Effector memory CD8-positive, alpha-beta T cell (primary cell): Measurements from ENCODE around the gene C1orf159.
A peak's percentile ranks its signal among the peaks of the same experiment; 100 is the strongest.

Experiments used
- ATAC-seq: fragments of 150-1000 bp; cut with Tn5 transposase; replicated peaks from 2 replicates; pipeline ENCODE4 v1.10.0; 2021; ENCODE audit warnings: mild to moderate bottlenecking, moderate library complexity
- DNase-seq, 3 experiments: peaks; one replicate each; pipeline ENCODE4 v3.0.0; 2021
- H3K27ac Mint-ChIP-seq, 2 donors: one replicate each; pipeline ENCODE4 v1.8.0; 2022; ENCODE audit warnings: mild to moderate bottlenecking in 2 of 2, mixed read lengths in 2 of 2, moderate library complexity in 2 of 2
- H3K27me3 Mint-ChIP-seq, 2 donors: one replicate each; pipeline ENCODE4 v1.8.0; 2022; ENCODE audit warnings: mixed read lengths in 2 of 2
- H3K36me3 Mint-ChIP-seq: one replicate; pipeline ENCODE4 v1.8.0; 2022; ENCODE audit warnings: mild to moderate bottlenecking, moderate library complexity, mixed read lengths; ENCODE audit not compliant: insufficient read depth
- H3K4me1 Mint-ChIP-seq, 2 donors: one replicate each; pipeline ENCODE4 v1.8.0; 2022; ENCODE audit warnings: low read depth in 2 of 2, mixed read lengths in 2 of 2
- H3K4me3 Mint-ChIP-seq, 2 donors: one replicate each; pipeline ENCODE4 v1.8.0; 2022; ENCODE audit warnings: mild to moderate bottlenecking in 2 of 2, mixed read lengths in 2 of 2, moderate library complexity in 2 of 2
- H3K9me3 Mint-ChIP-seq, 2 donors: one replicate each; pipeline ENCODE4 v1.8.0; 2022; ENCODE audit warnings: mixed read lengths in 2 of 2

C1orf159 gene

DNA sequence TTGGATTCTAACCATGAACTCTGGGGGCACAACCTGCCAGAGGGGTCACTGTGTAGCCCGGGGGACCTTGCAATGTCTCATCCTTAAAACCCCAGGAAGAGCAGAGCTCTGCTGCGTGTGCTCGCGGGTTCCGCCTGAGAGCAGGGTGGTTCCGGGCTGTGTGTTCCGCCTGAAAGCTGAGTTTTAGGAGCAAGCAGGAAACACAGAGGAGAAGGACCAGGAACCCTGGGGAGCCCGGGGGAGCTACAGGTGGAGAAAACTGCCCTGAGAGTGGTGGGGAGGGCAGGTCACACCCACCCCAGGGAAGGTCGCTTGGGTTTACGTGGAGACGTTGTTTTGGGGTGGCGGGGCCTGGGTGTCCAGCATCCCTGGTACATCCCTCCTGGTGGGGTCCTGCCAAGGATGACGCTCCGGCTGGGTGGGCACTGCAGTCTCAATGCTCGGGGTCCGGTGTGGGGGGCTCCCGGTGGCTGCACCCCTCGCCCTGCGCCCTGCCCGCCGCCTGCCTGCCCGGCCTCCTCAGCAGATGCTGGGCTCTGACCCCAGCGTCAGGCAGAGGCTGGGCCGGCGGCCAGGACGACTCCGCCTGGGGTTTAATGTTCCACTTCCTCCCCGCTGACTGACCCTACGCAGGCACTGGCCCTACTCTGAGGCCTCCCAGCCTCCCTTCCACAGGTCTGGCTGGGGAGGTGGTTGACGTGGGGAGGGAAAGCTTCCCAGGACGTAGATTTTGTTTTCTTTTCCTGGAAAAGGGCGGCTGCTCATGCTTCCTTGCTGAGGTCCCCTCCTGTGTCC, 17.3 kb upstream of the C1orf159 start:
- DNase-seq (no peak), ATAC-seq (no peak)
- Mint-ChIP-seq H3K27me3 (no peaks in the 10 kb centered on the region), H3K4me3 (no peak overlapping the region), H3K9me3 (no peaks in the 10 kb centered on the region), H3K36me3 (no peaks in the 10 kb centered on the region), H3K4me1 (peaks cover 0 to 8% of the 10 kb centered on the region in 2 donors), H3K27ac (no peak overlapping the region)

DNA sequence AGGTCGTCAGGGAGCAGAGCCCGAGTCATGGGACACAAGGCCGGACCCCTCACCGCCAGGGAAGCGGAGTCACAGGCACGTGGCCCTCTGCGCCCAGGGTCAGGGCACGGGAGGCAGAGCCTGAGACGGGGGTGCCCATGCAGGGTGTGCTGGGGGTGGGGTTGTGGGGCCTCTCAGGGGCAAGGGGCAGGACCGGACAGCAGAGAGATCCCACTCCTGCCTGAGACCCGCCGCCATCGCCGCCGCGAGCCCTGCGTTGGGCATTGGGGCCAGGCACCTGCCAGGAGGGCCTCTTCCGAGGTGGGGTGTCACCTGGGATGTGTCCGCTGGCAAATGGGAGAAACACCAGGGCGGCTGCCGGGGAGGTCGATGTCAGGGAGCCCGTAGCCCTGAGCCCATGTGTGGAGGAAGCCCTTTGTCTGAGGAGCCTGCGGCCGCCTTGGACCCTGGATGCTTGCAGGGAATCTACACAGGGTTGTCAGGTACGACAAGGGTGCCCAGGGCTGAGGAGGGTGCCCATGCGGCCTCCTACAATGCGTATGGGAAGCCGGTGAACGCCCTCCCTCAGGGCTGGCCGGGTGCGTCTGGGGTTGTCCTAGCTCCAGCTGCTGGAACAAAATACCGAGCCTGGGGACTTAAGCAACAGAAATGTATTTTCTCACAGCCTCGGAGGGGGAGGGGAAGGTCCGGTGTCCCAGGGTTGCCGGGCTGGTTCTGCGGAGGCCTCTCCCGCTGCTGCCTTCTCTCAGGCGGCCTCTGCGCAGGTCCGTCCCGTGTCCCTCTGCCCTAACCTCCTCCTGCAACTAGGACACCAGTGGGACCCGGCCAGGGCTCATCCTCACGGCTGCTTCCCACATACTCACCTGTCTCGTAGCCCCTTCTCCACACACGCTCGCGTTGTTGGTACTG, 16.4 kb upstream of the C1orf159 start:
- Mint-ChIP-seq H3K4me3 (no peak overlapping the region), H3K27ac (no peak overlapping the region)
- DNase-seq, result no peak

GRCh38 chr1:1130206-1131120, 14.6 kb upstream of the C1orf159 start:
- ATAC-seq (no peak), DNase-seq (no peak)
- no peaks in the 10 kb centered on the region for H3K4me1 Mint-ChIP-seq
- H3K36me3 Mint-ChIP-seq, result no peaks in the 10 kb centered on the region
- H3K9me3 Mint-ChIP-seq, result no peaks in the 10 kb centered on the region
- H3K27me3 Mint-ChIP-seq, result no peaks in the 10 kb centered on the region
- no peak overlapping the region for H3K4me3 Mint-ChIP-seq
- no peak overlapping the region for H3K27ac Mint-ChIP-seq

More for the DNA sequence above, 16.4 kb upstream of the C1orf159 start:
- H3K27me3 Mint-ChIP-seq, result no peaks in the 10 kb centered on the region
- H3K36me3 Mint-ChIP-seq, result no peaks in the 10 kb centered on the region
- no peak for ATAC-seq
- peaks cover 0 to 3% of the 10 kb centered on the region in 2 donors for H3K4me1 Mint-ChIP-seq
- no peaks in the 10 kb centered on the region for H3K9me3 Mint-ChIP-seq

GRCh38 chr1:1129381-1129821, 13.5 kb upstream of the C1orf159 start:
- Mint-ChIP-seq H3K4me3 (no peak overlapping the region), H3K4me1 (no peaks in the 10 kb centered on the region), H3K9me3 (no peaks in the 10 kb centered on the region), H3K27ac (no peak overlapping the region), H3K36me3 (no peaks in the 10 kb centered on the region), H3K27me3 (no peaks in the 10 kb centered on the region)
- DNase-seq (no peak), ATAC-seq (no peak)

GRCh38 chr1:1128454-1129139, 12.7 kb upstream of the C1orf159 start:
- no peaks in the 10 kb centered on the region for H3K27me3 Mint-ChIP-seq
- no peak for DNase-seq
- H3K27ac Mint-ChIP-seq, result no peak overlapping the region
- no peaks in the 10 kb centered on the region for H3K36me3 Mint-ChIP-seq
- H3K9me3 Mint-ChIP-seq, result no peaks in the 10 kb centered on the region
- ATAC-seq, result no peak
- no peak overlapping the region for H3K4me3 Mint-ChIP-seq
- H3K4me1 Mint-ChIP-seq, result peaks cover 0 to 6% of the 10 kb centered on the region in 2 donors

DNA sequence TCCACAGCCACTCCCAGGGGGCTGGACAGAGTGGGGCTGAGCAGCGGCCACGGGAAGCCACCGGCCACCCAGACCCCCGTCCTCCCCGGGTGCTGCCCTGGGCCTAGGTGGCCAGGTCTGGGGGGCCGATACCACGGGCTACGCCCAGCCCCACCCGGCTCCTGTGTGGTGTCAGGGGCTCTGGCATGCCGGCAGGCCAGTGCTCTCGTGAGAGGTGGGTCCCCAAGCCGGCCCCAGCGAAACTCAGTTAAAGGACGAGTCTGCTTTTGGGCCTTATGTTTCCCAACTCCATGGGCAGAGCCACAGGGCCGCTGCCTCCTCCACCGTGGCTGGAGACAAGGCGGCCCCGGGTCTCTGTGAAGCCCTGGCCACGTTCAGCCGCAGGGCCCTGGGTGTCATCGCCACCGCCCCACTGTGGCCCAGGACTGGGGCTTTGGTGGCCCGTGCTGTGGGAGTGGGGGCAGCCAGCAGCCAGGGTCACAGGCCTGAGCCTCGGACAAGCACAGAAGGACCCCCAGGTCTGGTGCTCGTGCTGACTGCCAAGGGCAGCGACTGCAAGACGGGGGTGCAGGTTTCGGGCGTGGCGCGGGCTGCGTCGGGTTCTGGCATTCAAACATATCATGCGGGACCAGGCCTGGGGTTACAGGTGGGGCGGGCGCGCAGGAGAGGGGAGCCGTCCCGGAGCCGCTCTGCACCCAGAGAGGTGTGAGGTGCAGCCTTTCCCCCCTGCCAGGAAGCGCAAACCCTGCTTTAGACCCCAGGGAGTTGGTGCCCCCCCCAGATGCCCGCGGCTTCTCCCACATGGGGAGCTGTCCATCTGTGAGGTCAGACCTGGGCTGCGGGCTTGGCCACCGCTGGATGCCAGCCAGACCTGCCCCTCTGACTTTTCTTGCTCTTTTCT, 11.9 kb upstream of the C1orf159 start:
- DNase-seq (no peak), ATAC-seq (no peak)
- no peak overlapping the region for H3K27ac Mint-ChIP-seq
- H3K4me3 Mint-ChIP-seq, result no peak overlapping the region
- H3K36me3 Mint-ChIP-seq, result no peaks in the 10 kb centered on the region
- no peaks in the 10 kb centered on the region for H3K27me3 Mint-ChIP-seq
- peaks cover 0 to 7% of the 10 kb centered on the region in 2 donors for H3K4me1 Mint-ChIP-seq
- H3K9me3 Mint-ChIP-seq, result no peaks in the 10 kb centered on the region

DNA sequence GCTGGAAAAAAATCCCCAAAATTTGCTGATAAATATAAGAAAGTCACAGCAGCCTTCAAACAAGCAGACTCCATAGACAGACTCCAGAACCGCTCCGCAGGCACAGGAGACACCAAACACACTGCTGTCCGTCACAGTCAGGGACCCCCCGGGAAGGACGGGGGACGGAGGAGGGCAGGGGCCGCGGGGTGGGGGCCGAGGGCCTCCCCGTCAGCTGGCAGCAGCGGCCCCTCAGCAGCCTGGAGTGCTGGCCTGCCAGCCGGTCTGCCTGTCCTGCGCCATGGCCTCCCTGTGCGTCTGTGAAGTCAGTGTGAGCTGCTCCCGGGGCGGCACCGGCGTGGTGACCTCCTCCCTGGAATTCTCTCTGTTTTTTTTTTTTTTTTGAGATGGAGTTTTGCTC, 10.1 kb upstream of the C1orf159 start:
- H3K36me3 Mint-ChIP-seq, result no peaks in the 10 kb centered on the region
- H3K27ac Mint-ChIP-seq, result no peak overlapping the region
- H3K9me3 Mint-ChIP-seq, result no peaks in the 10 kb centered on the region
- peaks cover 0 to 3% of the 10 kb centered on the region in 2 donors for H3K27me3 Mint-ChIP-seq
- H3K4me1 Mint-ChIP-seq, result peaks cover 0 to 7% of the 10 kb centered on the region in 2 donors
- ATAC-seq, result no peak
- DNase-seq, result no peak
- H3K4me3 Mint-ChIP-seq, result no peak overlapping the region

- peaks cover 0 to 7% of the 10 kb centered on the region in 2 donors for H3K4me1 Mint-ChIP-seq
- DNase-seq (no peak), ATAC-seq (no peak)
- no peaks in the 10 kb centered on the region for H3K9me3 Mint-ChIP-seq
- H3K36me3 Mint-ChIP-seq, result no peaks in the 10 kb centered on the region
- H3K27ac Mint-ChIP-seq, result no peak overlapping the region
- no peak overlapping the region for H3K4me3 Mint-ChIP-seq
- H3K27me3 Mint-ChIP-seq, result peaks cover 0 to 10% of the 10 kb centered on the region in 2 donors
Measured at GRCh38 chr1:1124786-1125642, 9.1 kb upstream of the C1orf159 start.

DNA sequence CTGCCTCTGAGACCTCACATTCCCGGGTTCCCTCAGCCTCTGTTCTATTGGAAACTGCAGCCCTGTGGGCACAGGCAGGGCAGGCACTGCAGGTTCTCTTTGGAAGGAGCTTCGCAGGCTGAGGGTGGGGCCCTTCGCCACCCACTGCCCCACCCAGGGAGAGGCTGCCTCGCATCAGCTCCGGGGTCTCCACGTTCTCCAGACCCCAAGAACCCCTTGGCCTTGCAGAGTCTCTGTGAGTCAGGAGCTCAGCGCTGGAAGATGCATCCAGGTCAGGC, 8.6 kb upstream of the C1orf159 start:
- H3K4me1 Mint-ChIP-seq, result peaks cover 0 to 7% of the 10 kb centered on the region in 2 donors
- H3K36me3 Mint-ChIP-seq, result no peaks in the 10 kb centered on the region
- H3K27me3 Mint-ChIP-seq, result peaks cover 0 to 15% of the 10 kb centered on the region in 2 donors
- ATAC-seq (no peak), DNase-seq (no peak)
- H3K27ac Mint-ChIP-seq, result no peak overlapping the region
- no peaks in the 10 kb centered on the region for H3K9me3 Mint-ChIP-seq
- H3K4me3 Mint-ChIP-seq, result no peak overlapping the region

DNA sequence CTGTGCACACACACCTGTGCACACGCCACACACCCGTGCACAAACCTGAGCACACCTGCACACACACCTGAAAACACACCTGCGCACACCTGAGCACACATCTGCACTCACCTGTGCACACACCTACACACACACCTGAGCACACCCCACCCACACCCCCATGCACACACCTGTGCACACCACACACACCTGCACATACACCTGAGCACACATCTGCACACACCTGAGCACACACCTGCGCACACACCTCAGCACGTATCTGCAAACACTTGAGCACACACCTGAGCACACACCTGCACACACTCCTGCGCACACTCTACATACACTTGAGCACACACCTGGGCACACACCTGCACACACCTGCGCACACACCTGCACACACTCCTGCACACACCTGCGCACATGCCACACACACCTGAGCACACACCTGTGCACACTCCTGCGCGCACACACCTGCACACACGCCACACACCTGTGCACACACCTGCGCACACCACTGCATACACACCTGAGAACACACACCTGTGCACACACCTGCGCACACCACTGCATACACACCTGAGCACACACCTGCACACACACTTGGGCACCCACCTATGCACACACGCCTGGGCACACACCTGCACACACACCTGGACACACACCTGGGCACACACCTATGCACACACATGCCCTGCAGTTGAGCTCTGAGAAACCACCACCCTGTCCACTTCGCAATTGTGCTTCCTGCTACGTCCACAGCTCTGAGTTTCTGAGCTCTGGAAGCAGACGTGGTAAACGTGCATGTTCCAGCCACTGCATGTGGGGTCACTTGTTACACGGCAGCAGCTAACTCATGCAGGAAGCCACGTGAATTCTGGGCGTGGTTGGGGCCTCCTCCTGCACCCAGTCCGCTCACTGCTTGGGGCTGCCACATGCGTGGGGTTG, 8.0 kb upstream of the C1orf159 start:
- H3K27ac Mint-ChIP-seq, result peak overlapping the region in 1 of 2 donors; percentile 35
- no peaks in the 10 kb centered on the region for H3K36me3 Mint-ChIP-seq
- H3K27me3 Mint-ChIP-seq, result peaks cover 0 to 21% of the 10 kb centered on the region in 2 donors
- no peak for DNase-seq
- H3K9me3 Mint-ChIP-seq, result no peaks in the 10 kb centered on the region
- H3K4me1 Mint-ChIP-seq, result peaks cover 0 to 7% of the 10 kb centered on the region in 2 donors
- no peak for ATAC-seq
- H3K4me3 Mint-ChIP-seq, result peak overlapping the region; percentile 21 to 43
